GM04503 (cell line): Measurements from ENCODE around the gene DDX24.
"Not testable (repeated sequence)": the region's sequence is repeated elsewhere in the genome, so short reads cannot be mapped to it uniquely, and the experiment has no call there.

Experiments
- DNase-seq: peaks from one replicate; pipeline ENCODE4 v3.0.0-alpha.2; 2012; ENCODE audit warnings: low read depth

The DDX24 gene

GRCh38 chr14:94077823-94078222 is 3.2 kb downstream of the DDX24 start:
- DNase-seq = no peak

GRCh38 chr14:94077111-94077821 is 3.7 kb downstream of the DDX24 start:
- DNase-seq = no peak

- no peak for DNase-seq
Observed at GRCh38 chr14:94075008-94075407, 6.0 kb downstream of the DDX24 start.

- no peak for DNase-seq
Observed at GRCh38 chr14:94074534-94074933, 6.5 kb downstream of the DDX24 start.

- not testable (repeated sequence) for DNase-seq
Observed at GRCh38 chr14:94072076-94072475, 8.9 kb downstream of the DDX24 start.

GRCh38 chr14:94066089-94066676 is 14.8 kb downstream of the DDX24 start:
- no peak for DNase-seq

GRCh38 chr14:94062344-94062940 is 18.6 kb downstream of the DDX24 start:
- DNase-seq = no peak

- no peak for DNase-seq
Observed at GRCh38 chr14:94059998-94060397, 21.0 kb downstream of the DDX24 start.

GRCh38 chr14:94058674-94059138 is 22.3 kb downstream of the DDX24 start:
- DNase-seq = no peak

- DNase-seq = no peak
Observed at GRCh38 chr14:94058128-94058673, 22.8 kb downstream of the DDX24 start.

GRCh38 chr14:94056579-94057308 is 24.3 kb downstream of the DDX24 start:
- DNase-seq = no peak

- no peak for DNase-seq
Observed at GRCh38 chr14:94054936-94055335, 26.1 kb downstream of the DDX24 start.

GRCh38 chr14:94054401-94054800 is 26.6 kb downstream of the DDX24 start:
- no peak for DNase-seq

- no peak for DNase-seq
Observed at GRCh38 chr14:94052662-94053061, 28.3 kb downstream of the DDX24 start.

- DNase-seq = no peak
Observed at GRCh38 chr14:94052199-94052598, 28.8 kb downstream of the DDX24 start.

GRCh38 chr14:94051779-94052178 is 29.2 kb downstream of the DDX24 start:
- no peak for DNase-seq

- no peak for DNase-seq
Observed at GRCh38 chr14:94051115-94051514, 29.9 kb downstream of the DDX24 start.

- no peak for DNase-seq
Observed at GRCh38 chr14:94050231-94050880, 30.6 kb downstream of the DDX24 start.

GRCh38 chr14:94049625-94050023 is 31.4 kb downstream of the DDX24 start:
- no peak for DNase-seq

GRCh38 chr14:94048691-94049624 is 32.0 kb downstream of the DDX24 start:
- DNase-seq = no peak

- no peak for DNase-seq
Observed at GRCh38 chr14:94047581-94047980, 33.4 kb downstream of the DDX24 start.
